Endothelial cell of umbilical vein (primary cell): ENCODE measurements around the gene SPDYE4. TPM values are rescaled to one million over a fixed set of nuclear protein-coding genes. Genes with fewer than 3 reads are reported as not detected.

Experiments
- BruUV-seq: library from RNA; stranded (reverse); fragments of 400-500 nt; replicated peaks from 2 replicates; lab custom pipeline; 2021; lab: Mats Ljungman, UMichigan
- CTCF ChIA-PET: fragments of 300-600, 350-600 bp; sonication (Branson Sonifier 250); formaldehyde crosslinking; loops from one replicate; lab custom pipeline; 2021; ENCODE audit warnings: antibody characterized with exemption, inconsistent platforms; lab: Charles Lee
- POLR2A ChIA-PET: fragments of 300-600, 350-600 bp; sonication (Branson Sonifier 250); formaldehyde crosslinking; loops from one replicate; lab custom pipeline; 2021; ENCODE audit warnings: antibody characterized with exemption, inconsistent platforms; lab: Charles Lee
- DNase-seq: peaks from one replicate; pipeline ENCODE4 v3.0.0-alpha.2; 2011; ENCODE audit warnings: low read depth, low spot score
- FAIRE-seq: peaks from 2 replicates; lab custom pipeline; 2011; peaks lifted over from hg19 to GRCh38; lab: Jason Lieb, UNC
- H2AFZ ChIP-seq: 2 replicates; pipeline ENCODE4 v1.6.0; 2012; ENCODE audit warnings: low read depth, low read length, control low read depth, inconsistent platforms
- H3K27ac ChIP-seq: 2 replicates; pipeline ENCODE4 v1.5.1; 2011; ENCODE audit warnings: low read depth, mild to moderate bottlenecking, control low read depth, low read length, moderate library complexity; ENCODE audit not compliant: insufficient read depth
- H3K27me3 ChIP-seq, 2 experiments: 2 replicates each; pipeline versions ENCODE4 v1.6.0 to v1.6.1; 2011; ENCODE audit warnings: low read length in 2 of 2, mixed read lengths in 1 of 2; ENCODE audit not compliant: control insufficient read depth in 2 of 2, insufficient read depth in 2 of 2
- H3K36me3 ChIP-seq, 2 experiments: 2 replicates in 1 of 2; 3 replicates in 1 of 2; pipeline ENCODE4 v1.5.1; 2011; ENCODE audit warnings: low read length in 2 of 2, mild to moderate bottlenecking in 1 of 2, moderate library complexity in 1 of 2; ENCODE audit not compliant: control insufficient read depth in 2 of 2, insufficient read depth in 2 of 2; ENCODE audit errors: extremely low read depth in 1 of 2
- H3K4me1 ChIP-seq: 3 replicates; pipeline ENCODE4 v1.5.1; 2011; ENCODE audit warnings: mild to moderate bottlenecking, low read length; ENCODE audit not compliant: control insufficient read depth, insufficient read depth; ENCODE audit errors: extremely low read depth
- H3K4me2 ChIP-seq: 2 replicates; pipeline ENCODE4 v1.6.1; 2011; ENCODE audit warnings: low read length, control low read depth, mixed read lengths; ENCODE audit not compliant: insufficient read depth
- H3K4me3 ChIP-seq, 3 experiments: fragments of 200-600 bp in 1 of 3; sonication (generic), shearing (Covaris generic) in 1 of 3; replicated peaks in 1 of 3; 2 replicates each; pipeline ENCODE4 v1.5.1; 2011 to 2016; ENCODE audit warnings: control low read depth in 3 of 3, low read length in 3 of 3, mild to moderate bottlenecking in 2 of 3, inconsistent platforms in 1 of 3, low read depth in 1 of 3, moderate library complexity in 1 of 3; ENCODE audit not compliant: insufficient read depth in 1 of 3
- H3K79me2 ChIP-seq: 2 replicates; pipeline ENCODE4 v1.6.0; 2012; ENCODE audit warnings: low read length, inconsistent platforms; ENCODE audit not compliant: control insufficient read depth, insufficient read depth
- H3K9ac ChIP-seq: replicated peaks from 2 replicates; pipeline ENCODE3; 2011; ENCODE audit warnings: low read length, control low read depth; ENCODE audit not compliant: insufficient read depth; ENCODE audit errors: extremely low read depth
- H3K9me1 ChIP-seq: replicated peaks from 3 replicates; pipeline ENCODE4 v1.6.0; 2011; ENCODE audit warnings: mild to moderate bottlenecking, low read length; ENCODE audit not compliant: control insufficient read depth, insufficient read depth; ENCODE audit errors: extremely low read depth
- H3K9me3 ChIP-seq: replicated peaks from 2 replicates; pipeline ENCODE4 v1.5.1; 2012; ENCODE audit warnings: low read length, inconsistent platforms; ENCODE audit not compliant: control insufficient read depth, insufficient read depth
- H4K20me1 ChIP-seq: replicated peaks from 2 replicates; pipeline ENCODE3; 2011; ENCODE audit warnings: mild to moderate bottlenecking, low read length; ENCODE audit not compliant: control insufficient read depth, insufficient read depth; ENCODE audit errors: extremely low read depth
- EZH2 ChIP-seq: IDR thresholded peaks from 2 replicates; pipeline ENCODE4 v1.6.1; 2012; ENCODE audit warnings: borderline replicate concordance, low read depth, mild to moderate bottlenecking, moderate library complexity, low read length, inconsistent platforms; ENCODE audit not compliant: severe bottlenecking
- FOS ChIP-seq: IDR thresholded peaks from 2 replicates; pipeline ENCODE4 v1.6.1; 2011; ENCODE audit warnings: mild to moderate bottlenecking, low read length, moderate library complexity, borderline replicate concordance; ENCODE audit not compliant: insufficient read depth
- GATA2 ChIP-seq: IDR thresholded peaks from 2 replicates; pipeline ENCODE4 v1.7.0; 2011; ENCODE audit warnings: low read depth, mild to moderate bottlenecking, moderate library complexity, mixed read lengths, low read length; ENCODE audit not compliant: insufficient read length, insufficient read depth
- JUN ChIP-seq: IDR thresholded peaks from 2 replicates; pipeline ENCODE4 v1.6.1; 2011; ENCODE audit warnings: borderline replicate concordance, low read depth; ENCODE audit not compliant: insufficient read length, insufficient read depth
- MYC ChIP-seq: IDR thresholded peaks from one replicate; pipeline ENCODE4 v1.6.1; 2011; ENCODE audit warnings: mild to moderate bottlenecking, low read depth, low read length
- POLR2A ChIP-seq: IDR thresholded peaks from 2 replicates; pipeline ENCODE4 v1.6.1; 2012; ENCODE audit warnings: low read depth, mild to moderate bottlenecking, control low read depth, low read length
- POLR2AphosphoS5 ChIP-seq: IDR thresholded peaks from 2 replicates; pipeline ENCODE4 v1.6.1; 2012; ENCODE audit warnings: low read depth, mild to moderate bottlenecking, control low read depth, low read length, moderate library complexity; ENCODE audit not compliant: insufficient read depth
- dilution Hi-C: fragments of 300-500 bp; cut with MboI; formaldehyde crosslinking; loops from one replicate; pipeline ENCODE4 v1.15.0; 2019; ENCODE audit warnings: low sequenced_read_pairs; ENCODE audit not compliant: extremely low pct_ligation_motif_present
- intact Hi-C: fragments of 100-400 bp; cut with micrococcal nuclease; formaldehyde crosslinking; loops from one replicate; pipeline ENCODE4 v1.10.0; 2022
- polyA plus RNA-seq, 4 experiments: library from polyadenylated mRNA; depleted of rRNA in 3 of 4; stranded (reverse) in 3 of 4; unstranded in 1 of 4; fragments of >200 nt; gene quantifications; 2 replicates each; pipeline versions ENCODE4 v1.2.1 to v1.2.3, GENCODE V29; 2011 to 2012; ENCODE audit warnings: missing spikeins in 1 of 4
- total RNA-seq: library from RNA; stranded (reverse); gene quantifications from 2 replicates; pipeline ENCODE4 v1.2.3, GENCODE V29; 2021
- TF ChIP-seq, protein P1 (sequence below): IDR thresholded peaks from 2 replicates; pipeline ENCODE4 v1.6.1; 2011; ENCODE audit not compliant: insufficient read depth, insufficient read length
- TF ChIP-seq, protein P2 (sequence below), 2 donors: IDR thresholded peaks; 1 replicate in 1 of 2; 2 replicates in 1 of 2; pipeline ENCODE4 v1.5.1; 2011; ENCODE audit warnings: low read length in 2 of 2, mild to moderate bottlenecking in 2 of 2, moderate library complexity in 2 of 2, control low read depth in 1 of 2, inconsistent platforms in 1 of 2, low read depth in 1 of 2; ENCODE audit not compliant: insufficient read depth in 1 of 2; ENCODE audit errors: extremely low read depth in 1 of 2

Gene SPDYE4
- total and polyA plus RNA-seq, 2 donors (not counting 3 experiments of a cell fraction or from before 2014, with no cell fraction given): not detected

DNA sequence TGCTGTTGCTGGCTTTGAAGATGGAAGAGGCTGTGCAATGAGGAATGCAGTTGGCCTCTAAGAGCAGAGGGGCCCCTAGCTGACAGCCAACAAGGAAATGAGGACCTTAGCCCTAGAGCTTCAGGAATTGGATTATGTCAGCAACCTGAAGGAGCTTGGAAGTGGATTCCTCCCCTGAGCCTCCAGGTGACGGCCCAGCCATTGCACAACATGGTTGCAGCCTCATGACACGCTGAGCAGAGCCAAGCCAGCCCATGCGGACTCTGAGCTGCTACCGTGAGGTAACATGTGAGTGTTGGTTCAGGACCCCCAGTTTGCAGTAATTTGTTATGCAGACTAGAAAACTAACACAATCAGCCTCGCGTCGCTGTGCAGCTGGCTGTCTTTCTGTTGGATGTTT is 33.9 kb downstream of the SPDYE4 start:
- BruUV-seq: no TSS peak
- POLR2A ChIA-PET: no interaction called here
- Histone ChIP-seq H3K4me2 (no peak overlapping the region), H3K9ac (no peak overlapping the region), H3K4me1 (no peaks in the 10 kb centered on the region), H2AFZ (no peak overlapping the region), H3K9me3 (no peaks in the 10 kb centered on the region), H3K4me3 (no peak overlapping the region), H3K36me3 (no peaks in the 10 kb centered on the region), H3K27me3 (peaks cover 0 to 4% of the 10 kb centered on the region in 2 experiments), H3K27ac (no peak overlapping the region), H3K79me2 (no peaks in the 10 kb centered on the region), H3K9me1 (no peaks in the 10 kb centered on the region), H4K20me1 (no peaks in the 10 kb centered on the region)
- FAIRE-seq: no peak
- TF ChIP-seq, protein P1, sequence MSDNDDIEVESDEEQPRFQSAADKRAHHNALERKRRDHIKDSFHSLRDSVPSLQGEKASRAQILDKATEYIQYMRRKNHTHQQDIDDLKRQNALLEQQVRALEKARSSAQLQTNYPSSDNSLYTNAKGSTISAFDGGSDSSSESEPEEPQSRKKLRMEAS: no peak
- TF ChIP-seq POLR2A (no peak), MYC (no peak), GATA2 (no peak), EZH2 (no peak), POLR2AphosphoS5 (no peak), JUN (no peak), FOS (no peak)
- TF ChIP-seq, protein P2, sequence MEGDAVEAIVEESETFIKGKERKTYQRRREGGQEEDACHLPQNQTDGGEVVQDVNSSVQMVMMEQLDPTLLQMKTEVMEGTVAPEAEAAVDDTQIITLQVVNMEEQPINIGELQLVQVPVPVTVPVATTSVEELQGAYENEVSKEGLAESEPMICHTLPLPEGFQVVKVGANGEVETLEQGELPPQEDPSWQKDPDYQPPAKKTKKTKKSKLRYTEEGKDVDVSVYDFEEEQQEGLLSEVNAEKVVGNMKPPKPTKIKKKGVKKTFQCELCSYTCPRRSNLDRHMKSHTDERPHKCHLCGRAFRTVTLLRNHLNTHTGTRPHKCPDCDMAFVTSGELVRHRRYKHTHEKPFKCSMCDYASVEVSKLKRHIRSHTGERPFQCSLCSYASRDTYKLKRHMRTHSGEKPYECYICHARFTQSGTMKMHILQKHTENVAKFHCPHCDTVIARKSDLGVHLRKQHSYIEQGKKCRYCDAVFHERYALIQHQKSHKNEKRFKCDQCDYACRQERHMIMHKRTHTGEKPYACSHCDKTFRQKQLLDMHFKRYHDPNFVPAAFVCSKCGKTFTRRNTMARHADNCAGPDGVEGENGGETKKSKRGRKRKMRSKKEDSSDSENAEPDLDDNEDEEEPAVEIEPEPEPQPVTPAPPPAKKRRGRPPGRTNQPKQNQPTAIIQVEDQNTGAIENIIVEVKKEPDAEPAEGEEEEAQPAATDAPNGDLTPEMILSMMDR (IDR thresholded peaks at IDR 0.05; ENCODE audit: extremely low read depth in 1 of 2, insufficient read depth in 1 of 2, low read depth in 1 of 2, low read length in 2 of 2): no peak
- intact Hi-C loops (no loop called here), dilution Hi-C loops (no loop called here)
- DNase-seq: no peak
- CTCF ChIA-PET: interaction anchor here (0.9 to 2.9 kb wide), 3 partner anchors 16 to 314 kb away, joined by 3 to 14 read pairs (median 3); no protein-coding TSS in a partner anchor
